Duodenal mucosa (tissue), 2 donors: ENCODE measurements around the gene RTL10.

Experiments
- H3K27ac ChIP-seq: one replicate; pipeline ENCODE4 v1.7.0; 2013; ENCODE audit warnings: low read depth, low read length
- H3K27me3 ChIP-seq, 2 donors: one replicate each; pipeline ENCODE4 v1.7.0; 2013; ENCODE audit warnings: low read length in 2 of 2, control low read depth in 1 of 2; ENCODE audit not compliant: insufficient read depth in 2 of 2, control insufficient read depth in 1 of 2
- H3K36me3 ChIP-seq, 2 donors: one replicate each; pipeline ENCODE4 v1.7.0; 2013; ENCODE audit warnings: low read length in 2 of 2, control low read depth in 1 of 2; ENCODE audit not compliant: insufficient read depth in 2 of 2, control insufficient read depth in 1 of 2
- H3K4me1 ChIP-seq, 2 donors: one replicate each; pipeline ENCODE4 v1.7.0; 2013; ENCODE audit warnings: low read length in 2 of 2, control low read depth in 1 of 2; ENCODE audit not compliant: insufficient read depth in 2 of 2, control insufficient read depth in 1 of 2
- H3K4me3 ChIP-seq, 2 donors: one replicate each; pipeline ENCODE4 v1.7.0; 2013; ENCODE audit warnings: low read length in 2 of 2, low read depth in 1 of 2
- H3K9ac ChIP-seq, 2 donors: one replicate each; pipeline ENCODE4 v1.7.0; 2013; ENCODE audit warnings: low read length in 2 of 2, low read depth in 1 of 2
- H3K9me3 ChIP-seq, 2 donors: one replicate each; pipeline ENCODE4 v1.7.0; 2013; ENCODE audit warnings: low read length in 2 of 2, control low read depth in 1 of 2; ENCODE audit not compliant: control insufficient read depth in 1 of 2

RTL10 gene, protein sequence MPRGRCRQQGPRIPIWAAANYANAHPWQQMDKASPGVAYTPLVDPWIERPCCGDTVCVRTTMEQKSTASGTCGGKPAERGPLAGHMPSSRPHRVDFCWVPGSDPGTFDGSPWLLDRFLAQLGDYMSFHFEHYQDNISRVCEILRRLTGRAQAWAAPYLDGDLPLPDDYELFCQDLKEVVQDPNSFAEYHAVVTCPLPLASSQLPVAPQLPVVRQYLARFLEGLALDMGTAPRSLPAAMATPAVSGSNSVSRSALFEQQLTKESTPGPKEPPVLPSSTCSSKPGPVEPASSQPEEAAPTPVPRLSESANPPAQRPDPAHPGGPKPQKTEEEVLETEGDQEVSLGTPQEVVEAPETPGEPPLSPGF

DNA sequence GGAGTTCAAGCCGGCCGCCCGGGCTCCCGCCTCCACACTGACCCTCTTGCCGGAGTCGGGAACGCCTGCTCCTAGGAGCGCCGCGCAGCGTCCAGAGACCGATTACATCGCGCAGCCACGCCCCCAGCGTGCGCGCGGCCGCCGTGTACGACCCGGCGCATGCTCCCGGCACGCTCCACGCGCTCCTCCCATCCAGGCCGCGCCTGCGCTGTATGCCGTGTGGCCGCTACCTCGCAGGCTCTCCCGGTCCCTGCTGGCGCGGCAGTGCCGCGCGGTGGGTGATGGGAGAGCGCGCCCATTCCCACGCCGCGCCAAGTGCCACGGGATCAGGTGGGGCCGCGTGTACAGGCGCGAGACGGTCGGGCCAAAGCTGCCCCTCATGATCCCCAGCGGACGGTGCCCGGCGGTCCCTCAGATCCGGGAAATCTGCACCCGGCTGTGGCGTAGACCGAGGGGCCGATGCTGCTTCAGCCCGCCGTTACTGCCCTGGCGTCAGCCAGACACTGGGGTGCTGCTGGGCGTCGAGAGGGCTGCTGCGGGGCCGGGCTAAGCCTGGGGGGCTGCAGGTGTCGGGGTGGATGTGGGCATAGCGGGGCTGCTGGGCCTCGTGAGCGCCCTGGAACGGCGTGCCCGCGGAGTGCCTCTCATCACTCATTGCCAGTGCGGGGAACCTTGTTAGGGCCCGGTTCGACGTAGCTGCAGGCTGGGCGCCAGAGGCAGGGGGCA lies at the start of gene RTL10, which contains the start of gene GNB1L:
Gene RTL10 (minus strand): TSS at position 97 of the 726 bp plus-strand sequence. CDS start 2,613 bp downstream, outside the sequence.
Gene GNB1L (minus strand): TSS at position 97 of the 726 bp plus-strand sequence. CDS start 33,519 bp downstream, outside the sequence.
- Histone ChIP-seq H3K9ac (peak within 1 kb of the TSS; percentile 91 to 99), H3K27me3 (no peaks in the 10 kb centered on the region), H3K4me1 (peaks cover 37 to 43% of the 10 kb centered on the region in 2 donors), H3K4me3 (peak within 1 kb of the TSS; percentile 96 to 98), H3K27ac (peak within 1 kb of the TSS; percentile 90), H3K36me3 (peaks cover 18 to 24% of the 10 kb centered on the region in 2 donors), H3K9me3 (no peaks in the 10 kb centered on the region)

- H3K27ac ChIP-seq: no peak overlapping the region
- no peaks in the 10 kb centered on the region for H3K27me3 ChIP-seq
- H3K9ac ChIP-seq: no peak overlapping the region
- H3K9me3 ChIP-seq: no peaks in the 10 kb centered on the region
- no peak overlapping the region for H3K4me3 ChIP-seq
- H3K4me1 ChIP-seq: peaks cover 5 to 7% of the 10 kb centered on the region in 2 donors
- peaks cover 0 to 9% of the 10 kb centered on the region in 2 donors for H3K36me3 ChIP-seq
Observed at GRCh38 chr22:19904174-19904856, 49.6 kb upstream of the RTL10 start.

DNA sequence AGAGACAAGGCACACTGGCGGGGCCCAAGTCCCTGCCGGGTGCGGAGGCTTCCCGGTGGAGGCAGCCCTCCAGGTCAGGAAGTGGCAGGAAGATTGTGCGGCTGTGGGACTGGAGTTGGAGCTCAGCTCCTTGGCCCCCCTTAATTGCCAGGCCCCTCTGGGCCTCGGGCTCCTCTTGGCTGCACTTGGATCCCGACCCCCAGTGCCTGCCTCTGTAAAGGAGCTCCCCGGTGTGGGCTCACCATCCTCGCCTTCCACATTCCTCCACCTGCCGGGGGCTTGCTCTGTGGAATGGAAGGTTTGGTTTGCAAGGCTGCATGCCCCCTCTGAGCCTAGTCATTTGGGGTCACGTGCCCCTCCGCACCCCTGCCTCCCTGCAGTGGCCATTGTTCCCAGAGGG lies 48.8 kb upstream of the RTL10 start:
- Histone ChIP-seq H3K9me3 (no peaks in the 10 kb centered on the region), H3K27me3 (no peaks in the 10 kb centered on the region), H3K4me1 (peaks cover 5 to 7% of the 10 kb centered on the region in 2 donors), H3K36me3 (peaks cover 0 to 6% of the 10 kb centered on the region in 2 donors), H3K27ac (no peak overlapping the region), H3K9ac (no peak overlapping the region), H3K4me3 (no peak overlapping the region)

DNA sequence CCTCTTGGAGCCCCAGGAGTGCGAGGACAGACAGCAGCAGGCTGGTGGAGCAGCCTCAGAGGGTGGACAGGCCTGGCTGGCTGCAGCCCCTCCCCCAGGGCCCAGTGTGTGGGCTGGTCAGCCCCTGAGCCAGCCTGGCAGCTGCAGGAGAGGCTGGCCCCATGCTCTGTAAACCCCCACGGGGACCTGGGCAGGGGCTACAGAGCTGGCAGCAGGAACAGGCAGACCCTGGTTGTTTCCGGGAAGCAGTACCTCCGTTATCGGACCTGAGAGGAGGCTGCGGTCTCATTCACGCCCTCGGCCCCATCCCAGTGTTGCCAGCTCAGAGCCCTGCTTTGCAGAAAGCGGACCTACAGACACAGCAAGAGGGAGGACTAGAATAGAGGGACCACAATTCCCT lies 48.4 kb upstream of the RTL10 start:
- Histone ChIP-seq H3K9me3 (no peaks in the 10 kb centered on the region), H3K4me1 (peaks cover 5 to 7% of the 10 kb centered on the region in 2 donors), H3K36me3 (peaks cover 0 to 5% of the 10 kb centered on the region in 2 donors), H3K4me3 (no peak overlapping the region), H3K27ac (no peak overlapping the region), H3K27me3 (no peaks in the 10 kb centered on the region), H3K9ac (no peak overlapping the region)

DNA sequence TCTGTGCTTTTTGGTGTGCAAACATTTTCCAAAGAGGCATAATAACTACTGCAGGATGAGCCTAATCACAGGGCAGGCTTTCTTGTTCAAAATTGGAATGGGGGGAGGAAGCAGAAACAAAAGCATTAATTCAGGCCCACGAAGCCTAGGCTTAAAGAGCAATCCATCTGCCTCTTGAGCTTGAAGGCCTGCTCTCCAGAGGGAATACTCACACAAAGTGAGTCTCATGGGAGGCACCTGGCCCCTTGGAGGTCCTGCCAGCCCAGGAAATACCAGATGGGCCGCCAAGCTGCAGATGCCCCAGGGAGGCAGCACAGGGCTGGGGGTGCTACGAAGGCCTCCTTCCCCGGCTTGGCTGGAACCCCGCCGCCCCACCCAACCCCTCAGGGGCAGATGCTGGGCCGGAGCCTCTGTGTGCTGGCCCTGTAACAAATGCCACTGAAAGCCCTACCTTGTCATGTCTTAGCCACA lies 47.6 kb upstream of the RTL10 start:
- peaks cover 0 to 11% of the 10 kb centered on the region in 2 donors for H3K36me3 ChIP-seq
- no peak overlapping the region for H3K9ac ChIP-seq
- peaks cover 5 to 7% of the 10 kb centered on the region in 2 donors for H3K4me1 ChIP-seq
- H3K27ac ChIP-seq: no peak overlapping the region
- no peaks in the 10 kb centered on the region for H3K9me3 ChIP-seq
- H3K27me3 ChIP-seq: no peaks in the 10 kb centered on the region
- no peak overlapping the region for H3K4me3 ChIP-seq

DNA sequence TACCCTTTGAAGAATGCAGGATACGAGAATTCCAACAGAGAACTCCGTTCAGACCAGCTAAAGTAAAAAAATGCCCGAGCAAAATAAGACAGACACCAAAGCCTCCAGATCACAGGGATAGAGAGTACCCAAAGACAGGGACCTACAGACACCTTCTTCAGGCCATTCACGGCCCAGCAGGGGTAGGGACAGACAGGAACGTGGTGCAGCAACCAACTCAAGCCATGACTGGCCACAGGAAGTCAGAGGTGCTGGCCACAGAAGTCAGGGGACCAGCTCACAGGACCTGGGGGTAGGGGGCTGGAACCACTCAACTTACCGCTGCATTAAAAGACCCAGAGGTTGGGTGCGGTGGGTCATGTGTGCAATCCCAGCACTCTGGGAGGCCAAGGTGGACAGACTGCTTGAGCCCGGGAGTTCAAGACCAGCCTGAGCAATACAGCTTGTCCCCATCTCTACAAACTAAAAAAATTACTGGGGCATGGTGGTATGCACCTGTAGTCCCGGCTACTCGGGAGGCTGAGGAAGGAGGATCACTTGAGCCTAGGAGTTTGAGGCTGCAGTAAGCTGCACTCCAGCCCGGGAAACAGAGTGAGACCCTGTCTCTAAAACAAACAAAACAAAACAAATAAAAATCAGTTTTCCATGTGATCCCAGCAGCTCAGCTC lies 47.0 kb upstream of the RTL10 start:
- H3K27ac ChIP-seq: no peak overlapping the region
- no peaks in the 10 kb centered on the region for H3K9me3 ChIP-seq
- H3K36me3 ChIP-seq: peaks cover 0 to 11% of the 10 kb centered on the region in 2 donors
- no peak overlapping the region for H3K9ac ChIP-seq
- H3K4me3 ChIP-seq: no peak overlapping the region
- H3K4me1 ChIP-seq: peaks cover 5 to 7% of the 10 kb centered on the region in 2 donors
- no peaks in the 10 kb centered on the region for H3K27me3 ChIP-seq

DNA sequence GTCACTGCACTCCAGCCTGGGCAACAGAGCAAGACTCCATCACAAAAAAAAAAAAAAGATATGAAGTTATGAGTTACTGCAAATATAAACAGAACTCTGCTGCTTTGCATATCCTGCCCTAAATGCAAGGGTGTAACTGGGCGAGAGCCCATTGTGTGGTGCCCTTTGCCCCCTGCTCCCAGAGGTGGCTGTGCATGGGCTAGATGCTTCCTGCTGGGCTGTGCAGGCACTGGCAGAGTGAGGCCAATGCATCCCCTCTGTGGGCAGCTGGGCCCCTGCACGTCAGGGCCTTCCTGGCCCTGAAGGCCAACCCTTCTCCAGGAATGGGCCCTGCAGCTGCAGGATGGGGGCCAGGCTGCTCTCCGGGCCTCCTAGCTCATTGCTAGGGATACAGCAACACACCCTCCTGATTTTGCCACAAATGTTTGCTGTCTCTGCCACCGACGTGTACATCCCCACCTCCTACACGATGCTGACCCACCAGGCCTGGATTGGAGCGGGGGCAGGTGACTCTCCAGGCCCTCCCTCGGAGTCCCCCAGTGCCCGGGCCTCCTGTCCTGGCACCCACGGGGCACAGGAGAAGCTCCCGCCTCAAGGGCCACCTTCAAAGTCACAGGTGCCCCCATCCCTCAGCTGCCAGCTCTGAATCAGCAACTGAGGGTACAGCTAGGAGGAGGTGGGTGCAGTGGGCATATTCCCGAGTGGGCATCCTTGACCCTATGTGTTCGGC lies 46.2 kb upstream of the RTL10 start:
- peaks cover 5 to 7% of the 10 kb centered on the region in 2 donors for H3K4me1 ChIP-seq
- H3K9me3 ChIP-seq: no peaks in the 10 kb centered on the region
- H3K27me3 ChIP-seq: no peaks in the 10 kb centered on the region
- H3K27ac ChIP-seq: no peak overlapping the region
- no peak overlapping the region for H3K9ac ChIP-seq
- H3K36me3 ChIP-seq: peaks cover 0 to 11% of the 10 kb centered on the region in 2 donors
- no peak overlapping the region for H3K4me3 ChIP-seq

DNA sequence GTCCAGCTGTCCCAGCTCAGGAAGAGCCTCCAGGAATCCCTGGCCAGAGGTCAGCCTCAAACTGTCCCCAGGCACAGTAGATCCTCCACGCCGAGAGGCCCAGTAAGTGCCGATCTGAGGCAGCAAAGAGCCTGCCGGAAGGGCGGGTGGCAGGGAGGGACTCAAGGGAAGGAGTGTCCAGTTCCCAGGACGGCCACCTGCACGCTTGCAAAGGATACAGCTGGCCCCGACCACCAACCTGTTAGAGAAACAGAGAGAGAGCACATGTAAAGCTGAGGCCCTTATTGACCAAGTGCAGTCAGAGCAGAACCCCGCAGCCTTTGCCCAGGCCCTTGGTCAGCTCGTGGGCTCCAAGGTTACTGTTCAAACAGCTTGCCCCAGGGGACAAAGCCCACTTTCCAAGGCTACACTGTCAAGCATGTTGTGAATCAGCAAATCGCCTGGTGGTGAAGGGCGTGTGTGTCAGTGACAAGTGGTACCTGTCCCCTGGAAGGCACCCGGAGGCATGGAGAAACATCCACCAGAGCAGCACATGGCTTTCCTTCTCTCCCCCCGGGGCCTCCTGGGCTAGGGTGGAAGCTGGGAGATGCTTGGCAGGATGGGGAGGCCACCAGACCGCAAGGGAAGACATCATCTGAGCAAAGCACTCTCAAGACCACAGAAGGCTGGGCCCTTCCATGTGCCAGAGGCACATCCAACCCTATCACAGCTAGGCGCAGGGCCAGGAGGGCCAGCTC lies 44.3 kb upstream of the RTL10 start:
- H3K27ac ChIP-seq: no peak overlapping the region

More for the DNA sequence above, 44.3 kb upstream of the RTL10 start:
- H3K36me3 ChIP-seq: peaks cover 0 to 21% of the 10 kb centered on the region in 2 donors
- no peak overlapping the region for H3K4me3 ChIP-seq
- H3K9ac ChIP-seq: no peak overlapping the region
- H3K27me3 ChIP-seq: no peaks in the 10 kb centered on the region
- no peaks in the 10 kb centered on the region for H3K9me3 ChIP-seq
- H3K4me1 ChIP-seq: peaks cover 5 to 7% of the 10 kb centered on the region in 2 donors
